Activated CD8-positive, alpha-beta memory T cell treated with anti-CD3 and anti-CD28 coated beads for 24 hours (primary cell): ENCODE results near the gene TCTN1.
A peak's percentile ranks its signal among the peaks of the same experiment; 100 is the strongest.
"Not testable (repeated sequence)": the region's sequence is repeated elsewhere in the genome, so short reads cannot be mapped to it uniquely, and the experiment has no call there.

Source experiments
- DNase-seq: peaks from one replicate; pipeline ENCODE4 v3.0.0-alpha.2; 2020

Gene TCTN1

DNA sequence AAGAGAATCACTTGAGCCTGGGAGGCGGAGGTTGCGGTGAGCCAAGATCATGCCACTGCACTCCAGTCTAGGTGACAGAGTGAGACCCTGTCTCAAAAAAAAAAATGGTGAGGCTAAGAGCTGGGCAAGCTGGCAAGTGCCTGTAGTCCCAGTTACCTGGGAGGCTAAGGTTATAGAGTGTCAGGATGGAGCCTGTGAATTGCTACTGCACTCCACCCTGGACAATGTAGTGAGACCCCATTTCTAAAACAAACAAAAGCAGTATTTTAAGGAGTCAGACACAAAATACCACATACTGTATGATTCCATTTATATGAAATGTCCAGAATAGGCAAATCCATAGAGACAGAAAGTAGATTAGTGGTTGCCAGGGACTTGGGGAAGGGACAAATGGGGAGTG, 26.8 kb upstream of the TCTN1 start:
- DNase-seq, result not testable (repeated sequence)

DNA sequence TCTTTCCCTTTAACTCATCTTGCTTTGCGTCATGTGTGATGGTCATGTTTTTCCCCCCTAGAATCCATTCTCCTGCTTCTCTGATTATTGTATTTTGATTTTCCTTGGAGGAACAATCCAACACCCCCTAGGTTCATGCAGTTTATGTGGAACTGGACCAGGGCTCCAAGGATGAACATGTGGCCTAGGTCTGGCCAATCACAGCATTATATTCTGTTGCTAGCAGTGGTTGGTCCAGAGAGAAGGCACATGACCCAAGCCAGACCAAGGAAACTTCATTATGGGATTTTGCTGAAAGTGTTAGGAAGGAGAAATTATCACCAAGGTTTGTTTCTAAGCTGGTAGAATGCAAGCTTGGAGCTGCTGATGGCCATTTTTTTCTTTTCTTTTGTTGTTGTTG, 23.9 kb upstream of the TCTN1 start:
- DNase-seq, result no peak

DNA sequence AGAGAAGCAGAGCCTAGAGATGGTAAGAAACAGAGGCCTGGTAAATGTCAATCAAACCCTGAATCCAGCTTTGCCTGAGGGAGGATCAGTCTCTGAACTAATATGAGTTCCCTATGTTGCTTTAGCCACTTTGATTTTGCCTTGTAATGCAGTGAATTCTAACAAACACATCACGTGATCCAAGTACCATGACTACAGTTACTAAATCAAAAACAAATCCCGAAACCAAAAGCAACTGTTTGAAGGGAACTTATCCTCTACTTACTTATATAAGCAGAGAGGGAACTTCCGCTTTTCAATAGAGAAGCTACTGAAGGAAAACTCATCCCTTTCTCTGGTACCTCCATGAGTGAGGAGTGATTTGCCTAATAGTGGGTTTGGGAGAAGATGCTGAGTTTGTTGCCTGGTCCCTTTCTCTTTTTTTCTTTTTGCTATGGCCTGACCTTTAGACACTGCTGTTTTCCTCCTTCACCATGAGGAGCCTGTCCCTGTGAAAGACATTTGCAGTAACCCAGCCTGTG, 23.1 kb upstream of the TCTN1 start:
- no peak for DNase-seq

DNA sequence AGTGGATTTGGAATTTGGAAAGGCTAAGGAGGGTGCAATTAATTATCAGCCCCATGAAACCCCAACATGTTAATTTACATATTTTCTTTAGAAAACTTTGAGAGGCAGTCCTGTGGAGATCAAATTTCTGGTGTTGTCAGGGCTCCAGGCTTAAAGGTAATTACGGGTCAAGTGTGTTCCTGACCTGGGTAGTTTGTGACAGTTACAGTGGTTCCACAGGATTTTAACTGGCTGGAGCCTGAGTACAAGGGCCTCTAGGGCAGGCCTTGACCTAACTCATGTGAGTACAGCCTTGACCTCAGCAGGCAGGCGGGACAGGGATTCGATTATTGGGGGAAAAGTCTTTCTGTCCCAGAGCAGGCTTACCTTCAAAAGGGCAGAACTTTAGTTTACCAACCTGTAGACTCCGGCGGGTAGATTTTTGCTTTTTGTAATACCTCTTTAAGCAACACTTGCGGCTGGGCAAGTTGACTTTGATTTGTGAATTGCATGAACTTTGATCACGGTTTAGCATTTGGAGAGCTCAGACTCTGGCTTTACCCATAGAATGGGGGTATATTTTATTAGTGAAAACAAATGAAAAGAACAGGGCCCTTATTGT, 22.4 kb upstream of the TCTN1 start:
- no peak for DNase-seq

DNA sequence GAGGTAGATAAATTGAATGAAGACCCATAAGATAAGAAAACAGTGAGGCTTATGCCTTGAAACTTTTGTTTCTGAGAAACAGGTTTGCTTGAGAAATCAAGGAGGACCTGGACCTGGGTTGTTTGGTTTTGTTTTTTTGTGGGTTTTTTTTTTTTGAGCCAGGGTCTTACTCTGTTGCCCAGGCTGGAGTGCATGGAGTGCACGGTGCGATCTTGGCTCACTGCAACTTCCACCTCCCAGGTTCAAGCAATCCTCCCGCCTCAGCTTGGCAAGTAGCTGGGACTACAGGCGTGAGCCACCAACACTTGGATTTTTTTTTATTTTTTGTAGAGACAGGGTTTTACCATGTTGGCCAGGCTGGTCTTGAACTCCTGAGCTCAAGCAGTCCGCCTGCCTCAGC, 21.9 kb upstream of the TCTN1 start:
- DNase-seq, result no peak

DNA sequence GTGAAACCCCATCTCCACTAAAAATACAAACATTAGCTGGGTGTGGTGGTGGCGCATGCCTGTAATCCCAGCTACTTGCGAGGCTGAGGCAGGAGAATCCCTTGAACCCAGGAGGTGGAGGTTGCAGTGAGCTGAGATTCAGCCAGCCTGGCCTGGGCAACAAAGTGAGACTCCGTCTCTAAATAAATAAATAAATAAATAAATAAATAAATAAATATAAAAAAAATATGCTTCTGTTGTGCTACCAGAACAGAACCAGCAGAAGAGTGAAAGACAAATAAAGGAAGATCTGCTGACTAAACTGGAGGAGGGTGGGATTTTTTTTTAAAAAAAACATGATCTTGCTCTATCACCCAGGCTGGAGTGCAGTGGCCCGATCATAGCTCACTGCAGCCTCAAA, 21.0 kb upstream of the TCTN1 start:
- not testable (repeated sequence) for DNase-seq

DNA sequence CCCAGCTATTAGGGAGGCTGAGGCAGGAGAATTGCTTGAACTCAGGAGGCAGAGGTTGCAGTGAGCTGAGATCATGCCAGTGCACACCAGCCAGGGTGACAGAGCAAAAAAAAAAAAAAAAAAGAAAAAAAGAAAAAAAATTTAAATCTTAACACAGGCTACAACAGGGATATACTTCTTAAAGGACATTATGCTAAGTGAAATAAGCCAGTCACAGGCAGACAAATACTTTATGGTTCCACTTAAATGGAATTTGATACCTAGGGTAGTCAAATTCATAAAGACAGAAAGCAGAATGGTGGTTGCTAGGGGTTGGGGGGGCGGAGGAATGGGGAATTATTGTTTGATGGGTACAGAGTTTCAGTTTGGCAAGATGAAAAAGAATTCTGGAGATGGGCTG, 16.0 kb upstream of the TCTN1 start:
- no peak for DNase-seq

DNA sequence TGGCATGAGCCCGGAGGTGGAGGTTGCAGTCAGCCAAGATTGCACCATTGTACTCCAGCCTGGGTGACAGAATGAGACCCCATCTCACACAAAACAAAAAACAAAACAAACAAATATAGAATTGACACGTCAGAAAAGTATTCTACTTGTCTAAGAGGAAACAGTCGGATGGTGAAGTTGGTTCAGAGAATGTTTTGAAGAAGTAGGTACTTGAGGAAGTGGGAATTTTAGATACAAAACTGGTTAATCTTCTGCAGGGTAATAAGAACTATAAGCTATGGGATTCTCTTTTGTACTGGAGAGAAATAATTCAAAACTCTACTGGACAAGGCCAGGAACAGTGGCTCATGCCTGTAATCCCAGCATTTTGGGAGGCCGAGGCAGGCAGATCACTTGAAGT, 14.6 kb upstream of the TCTN1 start:
- no peak for DNase-seq

DNA sequence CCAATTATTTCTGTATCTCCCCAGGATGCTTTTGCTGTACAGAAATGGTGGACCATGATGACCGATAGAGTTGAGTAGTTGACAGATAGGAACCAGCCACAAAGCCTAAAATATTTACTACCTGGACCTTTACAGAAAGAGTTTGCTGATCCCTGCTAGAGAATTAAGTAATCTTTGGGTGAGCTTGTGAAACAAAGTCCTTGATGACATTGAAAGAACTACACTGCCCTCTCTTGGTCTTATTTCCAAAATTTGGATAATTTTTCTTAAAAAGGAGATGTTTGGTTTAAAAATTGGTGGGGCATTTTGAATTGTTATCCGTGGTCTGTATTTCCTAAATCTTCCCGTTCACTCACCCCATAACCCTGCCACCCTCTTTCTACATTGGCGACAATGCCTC, 13.7 kb upstream of the TCTN1 start:
- no peak for DNase-seq

DNA sequence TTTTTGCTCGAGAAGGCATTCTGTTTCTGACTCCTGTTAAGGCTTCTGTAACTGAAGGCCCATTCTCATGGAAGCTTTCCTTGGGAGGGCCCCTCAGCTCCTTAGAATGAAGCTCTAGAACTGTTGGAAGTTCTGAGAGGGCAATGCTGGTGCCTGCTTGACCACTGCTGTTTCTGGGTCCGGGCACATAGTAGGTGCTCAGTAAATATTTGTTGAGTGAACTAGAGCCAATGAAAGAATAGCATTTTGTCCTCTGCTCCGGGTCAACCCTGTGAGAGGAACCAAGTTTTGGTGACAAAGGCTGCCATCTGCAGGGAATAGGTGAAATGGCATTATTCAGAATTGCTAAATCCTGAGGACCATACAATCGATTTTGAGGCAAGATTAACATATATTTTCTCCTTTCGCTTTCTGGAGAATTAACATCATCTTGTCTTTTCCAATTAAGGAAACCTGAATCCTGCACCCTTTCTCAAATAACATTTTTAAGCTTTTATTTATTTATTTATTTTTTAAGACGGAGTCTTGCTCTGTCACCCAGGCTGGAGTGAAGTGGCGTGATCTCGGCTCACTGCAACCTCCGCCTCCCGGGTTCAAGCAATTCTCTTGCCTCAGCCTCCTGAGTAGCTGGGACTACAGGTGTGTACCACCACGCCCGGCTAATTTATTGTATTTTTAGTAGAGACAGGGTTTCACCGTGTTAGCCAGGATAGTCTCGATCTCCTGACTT, 11.7 kb upstream of the TCTN1 start:
- peak; percentile 68 for DNase-seq

DNA sequence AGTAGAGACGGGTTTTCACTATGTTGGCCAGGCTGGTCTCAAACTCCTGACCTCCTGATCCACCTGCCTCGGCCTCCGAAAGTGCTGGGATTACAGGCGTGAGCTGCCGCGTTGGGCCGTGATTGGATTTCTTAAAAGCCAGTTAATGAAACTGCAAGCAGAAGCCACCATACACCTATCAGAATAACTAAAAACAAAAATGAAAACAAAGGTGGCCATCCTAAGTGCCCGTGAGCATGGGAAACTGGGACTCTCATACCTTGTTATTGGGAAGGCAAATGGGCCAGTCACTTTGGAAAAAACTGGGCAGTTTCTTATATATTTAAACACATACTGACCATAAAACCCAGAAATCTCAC, 7.7 kb upstream of the TCTN1 start:
- no peak for DNase-seq

DNA sequence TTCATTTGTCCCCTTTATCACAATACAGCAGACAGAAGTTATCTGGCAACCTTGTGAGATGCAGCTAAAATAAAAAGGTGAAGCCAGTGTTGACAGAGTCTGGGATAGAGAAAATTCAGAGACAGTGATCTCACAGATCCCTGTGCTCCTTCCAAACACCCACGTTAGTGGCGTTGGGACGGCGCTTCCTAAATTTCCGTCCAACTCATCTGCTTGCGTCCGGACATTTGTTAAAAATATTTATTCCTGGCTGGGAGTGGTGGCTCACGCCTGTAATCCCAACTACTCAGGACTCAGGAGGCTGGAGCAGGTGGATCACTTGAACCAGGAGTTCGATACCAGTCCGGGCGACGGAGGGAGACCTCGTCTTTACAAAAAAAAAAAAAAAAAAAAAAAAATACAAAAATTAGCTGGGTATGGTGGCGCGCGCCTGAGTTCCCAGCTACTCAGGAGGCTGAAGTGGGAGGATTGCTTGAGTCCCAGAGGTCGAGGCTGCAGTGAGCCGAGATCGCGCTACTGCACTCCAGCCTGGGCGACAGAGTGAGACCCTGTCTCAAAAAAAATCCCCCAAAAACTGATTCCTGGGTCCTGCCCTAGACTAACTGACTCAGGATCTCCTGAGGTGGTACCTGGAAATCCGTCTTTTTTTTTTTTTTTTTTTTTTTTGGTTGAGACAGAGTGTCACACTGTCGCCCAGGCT, 708 bp upstream of the TCTN1 start:
- no peak for DNase-seq

DNA sequence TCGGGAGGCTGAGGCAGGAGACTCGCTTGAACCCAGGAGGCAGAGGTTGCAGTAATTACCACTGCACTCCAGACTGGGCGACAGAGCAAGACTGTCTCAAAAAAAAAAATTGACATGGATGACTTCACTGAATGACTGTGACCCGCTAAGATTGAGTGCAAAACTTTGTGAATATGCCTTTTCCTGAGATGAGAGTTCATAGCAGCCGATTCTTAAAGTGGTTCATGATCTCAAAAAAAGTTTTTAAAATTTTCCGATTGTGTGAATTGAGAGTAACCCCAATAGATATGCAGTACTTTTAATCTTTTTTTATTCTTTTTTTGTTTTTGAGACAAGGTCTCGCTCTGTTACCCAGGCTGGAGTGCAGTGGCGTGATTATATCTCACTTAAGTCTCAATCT, 1.2 kb downstream of the TCTN1 start:
- DNase-seq, result no peak

DNA sequence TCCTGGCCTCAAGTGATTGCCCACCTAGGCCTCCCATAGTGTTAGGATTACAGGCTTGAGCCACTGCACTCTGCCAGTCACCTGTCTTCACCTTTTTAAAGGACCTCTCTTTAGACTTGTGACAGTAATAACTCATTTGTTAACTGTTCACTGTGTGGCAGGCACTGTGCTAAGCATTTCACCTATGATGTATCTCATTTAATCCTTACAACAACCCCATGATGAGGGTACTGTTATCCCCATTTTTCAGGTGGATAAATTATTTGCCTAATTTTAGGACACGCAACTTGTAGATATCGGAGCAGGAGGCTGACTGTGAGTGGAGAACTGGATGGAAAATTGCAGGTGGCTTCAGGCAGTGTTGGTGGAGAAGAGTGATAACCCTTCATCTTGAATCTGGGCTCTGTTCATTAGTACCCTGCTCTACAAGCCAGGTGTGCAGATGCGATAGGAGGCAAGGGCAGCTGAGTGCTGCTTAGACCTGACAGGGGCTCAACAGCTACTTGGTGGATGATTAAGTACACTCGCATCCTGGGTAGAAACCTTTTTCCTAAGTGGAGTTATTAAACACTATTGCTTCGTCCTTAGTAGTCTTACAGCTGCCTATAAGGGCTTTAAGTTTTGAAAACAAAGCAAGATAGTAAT, 2.7 kb downstream of the TCTN1 start:
- no peak for DNase-seq

DNA sequence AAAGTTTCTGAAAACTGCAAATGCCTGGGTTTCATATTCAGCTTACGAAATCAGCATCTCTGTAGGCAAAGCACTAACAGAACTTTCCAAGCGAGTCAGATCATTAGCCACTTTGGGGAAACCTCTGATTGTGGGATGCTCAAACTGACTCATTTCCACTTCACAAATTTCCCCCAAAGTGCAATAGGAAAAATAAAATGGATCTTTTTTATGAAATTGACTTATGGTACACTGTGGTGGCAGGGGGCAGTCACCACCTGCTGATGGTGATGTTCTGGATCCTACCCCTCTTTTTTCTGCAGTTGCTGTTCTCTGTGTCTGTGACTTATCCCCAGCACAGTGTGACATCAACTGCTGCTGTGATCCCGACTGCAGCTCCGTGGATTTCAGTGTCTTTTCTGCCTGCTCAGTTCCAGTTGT, 5.6 kb downstream of the TCTN1 start:
- no peak for DNase-seq

DNA sequence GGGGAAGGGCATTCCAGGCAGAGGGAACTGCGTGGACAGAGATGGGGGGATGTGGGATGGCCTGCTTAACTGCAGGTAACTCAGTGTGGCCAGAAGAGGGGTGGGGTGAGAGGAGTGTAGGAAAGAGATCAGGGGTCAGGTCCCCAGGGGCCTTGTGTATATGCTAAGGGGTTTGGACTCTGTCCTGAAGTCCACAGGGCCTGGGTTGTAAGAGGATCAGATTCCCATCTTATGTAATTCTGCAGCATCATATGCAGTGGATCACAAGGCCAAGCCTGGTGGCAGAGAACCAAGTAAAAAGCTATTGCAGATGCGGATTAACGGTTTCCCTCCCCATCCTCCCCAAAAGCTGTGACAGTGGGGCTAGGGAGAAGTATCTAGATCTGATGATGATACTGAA, 8.7 kb downstream of the TCTN1 start:
- DNase-seq, result no peak

DNA sequence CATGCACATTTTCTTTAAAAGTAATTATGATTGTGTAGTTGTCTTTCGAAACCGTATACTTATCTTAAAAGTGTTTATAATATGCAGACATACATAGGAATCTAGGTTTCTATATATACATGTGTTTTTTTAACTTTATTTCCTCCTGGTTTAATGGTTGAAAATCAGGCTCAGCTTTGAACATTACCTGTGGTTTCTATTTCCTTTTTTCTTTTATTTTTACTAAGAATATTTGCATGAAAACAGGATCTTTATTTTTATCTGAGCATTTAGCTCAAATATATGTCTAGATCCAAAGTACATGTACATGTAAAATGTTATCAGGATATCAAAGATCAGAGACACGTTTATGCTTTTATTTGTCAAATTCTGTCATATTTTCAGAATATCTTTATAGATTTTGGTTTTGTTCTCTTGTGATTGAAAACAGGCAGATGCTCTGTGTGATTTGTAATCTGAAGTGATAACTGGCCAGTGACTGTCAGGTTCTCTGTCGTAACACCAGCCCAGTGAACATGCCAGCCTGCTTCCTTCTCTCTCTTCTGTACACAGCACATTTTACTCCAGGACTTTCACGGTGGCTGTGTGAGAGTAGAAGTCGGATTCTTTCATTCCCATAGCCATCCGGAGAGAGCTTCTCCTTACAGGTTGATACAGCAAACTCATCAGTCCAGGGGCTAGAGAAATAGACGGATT, 13.7 kb downstream of the TCTN1 start:
- DNase-seq, result no peak

DNA sequence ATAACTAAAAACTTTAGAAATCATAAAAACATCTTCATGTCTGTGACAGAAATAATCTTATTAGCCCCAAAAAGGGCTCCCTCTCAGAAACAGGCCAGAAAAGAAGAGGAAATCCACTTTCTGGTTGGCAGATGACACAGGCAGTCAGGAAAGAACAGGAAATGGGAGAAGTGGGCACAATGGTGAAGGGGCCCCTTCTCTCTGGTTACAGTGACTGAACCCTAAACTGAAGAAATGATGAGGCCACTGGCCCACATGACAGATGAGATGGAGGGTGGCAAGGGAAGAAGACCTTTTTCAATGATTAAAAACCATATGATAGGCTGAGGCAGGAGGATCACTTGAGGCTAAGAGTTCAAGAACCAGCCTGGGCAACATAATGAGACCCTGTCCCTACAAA, 21.1 kb downstream of the TCTN1 start:
- no peak for DNase-seq

DNA sequence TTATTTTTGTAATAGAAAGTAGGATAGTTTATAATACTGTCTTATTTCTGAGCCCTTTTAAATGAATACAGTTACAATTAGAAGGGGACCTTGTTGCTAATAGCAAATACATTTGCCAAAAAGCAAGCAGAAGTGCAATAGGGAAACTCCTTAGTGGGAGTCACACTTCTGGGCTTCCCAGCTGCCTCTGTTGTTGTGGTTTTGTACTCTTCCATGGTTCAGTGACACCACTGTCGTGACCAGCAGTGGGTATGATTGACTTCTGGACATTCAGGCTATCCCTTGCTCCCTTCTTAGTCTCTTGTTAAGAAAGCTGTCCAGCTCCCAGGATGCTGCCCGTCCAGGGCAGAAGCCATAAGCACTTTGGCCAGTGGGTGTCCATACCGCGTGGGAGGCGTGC, 22.6 kb downstream of the TCTN1 start:
- no peak for DNase-seq

DNA sequence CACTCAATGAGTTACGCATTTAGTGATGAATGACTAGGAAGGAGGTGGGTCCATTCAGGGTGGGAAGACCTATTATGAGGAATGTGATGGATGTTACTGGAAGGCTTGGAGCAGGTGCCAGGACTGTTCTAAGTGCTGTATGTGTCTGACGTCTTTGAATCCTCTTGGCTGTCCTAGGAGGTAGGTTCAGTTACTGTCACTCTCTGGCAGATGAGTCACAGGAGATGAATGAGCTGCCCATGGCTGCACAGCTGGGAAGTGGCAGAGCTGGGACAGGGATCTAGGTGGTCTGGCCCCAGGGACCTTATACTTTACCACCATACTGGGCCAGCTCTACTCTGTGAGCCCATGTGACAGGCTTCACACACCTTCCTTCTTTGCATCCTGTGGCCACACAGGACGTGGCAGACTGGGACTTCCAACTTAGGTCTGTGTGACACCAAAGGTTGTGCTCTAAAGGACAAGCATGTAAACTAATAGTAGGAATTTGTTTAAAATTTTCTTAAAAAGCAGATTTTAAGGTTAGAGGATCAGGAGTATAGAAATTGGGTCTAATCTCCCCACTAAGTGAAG, 24.0 kb downstream of the TCTN1 start:
- no peak for DNase-seq

DNA sequence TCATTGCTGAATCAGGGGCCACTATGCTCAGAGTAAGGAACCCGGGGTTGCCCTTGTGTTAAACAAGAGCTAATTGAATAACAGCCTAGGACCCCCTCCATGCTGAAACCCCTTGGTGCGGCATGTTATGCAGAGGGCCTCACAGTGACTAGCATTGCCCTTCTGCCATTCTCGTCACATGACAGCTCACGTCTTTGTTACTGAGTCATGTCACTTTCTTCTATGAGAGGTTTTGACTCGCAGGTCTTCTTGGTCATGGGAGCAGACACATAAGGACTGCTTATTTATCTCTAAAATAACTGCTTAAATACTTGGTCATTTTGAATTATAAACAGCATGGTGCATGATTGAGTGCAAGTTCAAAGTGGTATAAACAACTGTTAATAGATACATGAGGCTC, 24.9 kb downstream of the TCTN1 start:
- DNase-seq, result no peak

DNA sequence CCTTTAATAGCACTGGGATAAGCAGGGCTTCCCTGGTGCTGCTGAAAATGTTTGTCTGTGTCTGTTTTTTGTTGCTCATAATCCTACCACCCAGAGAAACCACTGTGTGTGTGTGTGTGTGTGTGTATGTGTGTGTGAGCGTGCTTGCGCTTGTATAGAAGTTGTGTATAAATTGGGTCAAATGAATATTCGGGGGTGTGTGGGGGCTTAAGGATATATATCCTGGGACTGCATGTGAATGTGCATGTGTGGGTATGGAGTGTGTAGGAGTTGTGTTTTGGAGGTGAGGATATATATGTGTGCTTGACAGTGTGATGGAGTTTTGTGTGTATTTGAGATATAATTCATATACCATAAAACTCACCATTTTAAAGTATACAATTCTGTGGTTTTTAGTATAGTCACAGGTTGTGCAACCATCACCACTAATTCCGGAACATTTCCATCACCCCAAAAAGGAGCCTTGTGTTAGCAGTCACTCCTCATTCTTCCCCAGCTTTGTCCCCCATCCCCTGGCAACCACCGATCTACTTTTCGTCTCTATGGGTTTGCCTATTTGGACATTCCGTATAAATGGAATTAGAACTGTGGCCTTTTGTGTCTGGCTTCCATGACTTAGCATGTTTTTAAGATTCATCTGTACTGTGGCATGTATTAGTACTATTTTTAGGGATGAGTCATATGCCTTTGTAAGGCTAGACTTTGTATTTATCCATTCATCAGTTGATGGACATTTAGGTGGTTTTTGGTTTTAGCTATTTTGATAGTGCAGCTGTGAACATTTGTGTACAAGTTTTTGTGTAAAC, 25.6 kb downstream of the TCTN1 start:
- DNase-seq, result no peak
